ENCODE measurements around the gene NOX5. TPM values are rescaled to one million over a fixed set of nuclear protein-coding genes. Genes with fewer than 3 reads are reported as not detected.
"Not testable (repeated sequence)": the region's sequence is repeated elsewhere in the genome, so short reads cannot be mapped to it uniquely, and the experiment has no call there.

NOX5 gene
- total RNA-seq, 1 donor from 2014 or later = not detected

DNA sequence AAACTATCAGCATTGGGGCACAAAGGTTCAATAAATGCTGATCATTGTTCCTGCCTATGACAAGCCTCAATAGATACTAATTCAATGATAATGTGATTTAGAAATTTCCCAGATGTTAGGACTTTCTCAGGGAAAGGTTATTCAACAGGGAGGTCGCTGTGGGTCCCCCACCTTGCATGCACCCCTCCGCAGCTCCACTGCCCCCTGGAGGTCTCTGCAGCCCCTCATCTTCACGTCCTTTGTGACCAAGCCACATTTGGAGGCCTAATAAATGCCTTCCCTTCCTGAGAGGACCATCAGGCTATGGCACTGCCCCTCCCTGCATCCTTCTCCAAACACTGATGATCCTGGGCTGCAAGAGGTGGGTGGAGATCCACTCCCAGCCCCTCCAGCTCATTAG is 50.2 kb downstream of the NOX5 start:
- no peaks in the 10 kb centered on the region for H3K27me3 Mint-ChIP-seq
- peaks cover 4% of the 10 kb centered on the region for H3K4me1 Mint-ChIP-seq
- intact Hi-C loops (cut with micrococcal nuclease) = no loop called here
- H3K4me3 Mint-ChIP-seq = no peak overlapping the region
- no peaks in the 10 kb centered on the region for H3K9me3 Mint-ChIP-seq
- DNase-seq = no peak
- no peak overlapping the region for H3K27ac Mint-ChIP-seq
- H3K36me3 Mint-ChIP-seq (ENCODE audit: low read depth) = no peaks in the 10 kb centered on the region

DNA sequence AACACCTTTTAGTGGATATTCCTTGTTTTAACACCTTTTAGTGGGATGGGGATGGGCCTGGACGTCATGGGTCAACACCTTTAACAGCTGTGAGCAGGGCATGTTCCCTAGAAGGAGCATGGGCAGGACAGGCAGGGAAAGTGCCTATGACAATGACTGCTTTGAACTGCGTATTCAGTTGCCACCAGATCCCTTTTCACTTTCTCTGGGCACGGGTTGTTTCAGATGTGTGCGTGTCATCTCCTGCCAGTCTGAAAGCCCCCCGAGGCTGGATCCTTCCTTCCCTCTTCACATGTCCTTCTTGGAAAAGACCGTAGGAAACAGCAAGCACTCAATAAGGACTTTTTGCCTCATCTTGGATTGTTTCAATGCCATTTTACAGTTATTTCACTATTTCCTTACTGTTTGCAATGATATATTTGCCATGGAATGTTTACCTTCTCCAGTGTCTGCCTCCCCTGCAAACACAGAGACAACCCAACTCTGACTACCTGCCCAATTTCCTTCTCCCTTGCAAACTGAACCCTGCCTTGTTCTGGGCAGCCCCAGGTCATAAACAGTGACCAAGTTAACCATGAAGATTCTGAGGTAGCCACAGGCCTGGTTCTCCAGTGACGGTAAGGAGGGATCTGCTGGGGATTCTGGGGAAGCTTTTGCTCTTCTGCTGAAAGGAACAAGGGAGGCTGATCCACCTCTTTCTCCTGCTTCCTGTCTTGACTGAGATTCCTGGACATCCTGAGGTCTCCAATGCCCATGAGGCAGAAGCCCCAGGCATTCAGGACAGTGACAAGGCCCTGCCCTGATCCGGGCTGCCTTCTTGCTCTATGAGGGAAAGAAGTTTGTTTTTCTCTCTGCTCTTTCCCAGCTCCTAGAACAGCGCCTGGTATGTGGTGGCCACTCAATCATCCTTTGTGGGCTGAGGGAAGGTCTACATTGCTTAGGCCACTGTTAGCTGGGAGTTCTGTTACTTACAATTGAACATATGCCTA is 51.8 kb downstream of the NOX5 start:
- intact Hi-C loops (cut with micrococcal nuclease) = no loop called here
- no peaks in the 10 kb centered on the region for H3K36me3 Mint-ChIP-seq (ENCODE audit: low read depth)
- H3K27ac Mint-ChIP-seq = no peak overlapping the region
- no peaks in the 10 kb centered on the region for H3K9me3 Mint-ChIP-seq
- peaks cover 6% of the 10 kb centered on the region for H3K27me3 Mint-ChIP-seq
- H3K4me1 Mint-ChIP-seq = no peaks in the 10 kb centered on the region
- DNase-seq = no peak
- no peak overlapping the region for H3K4me3 Mint-ChIP-seq

DNA sequence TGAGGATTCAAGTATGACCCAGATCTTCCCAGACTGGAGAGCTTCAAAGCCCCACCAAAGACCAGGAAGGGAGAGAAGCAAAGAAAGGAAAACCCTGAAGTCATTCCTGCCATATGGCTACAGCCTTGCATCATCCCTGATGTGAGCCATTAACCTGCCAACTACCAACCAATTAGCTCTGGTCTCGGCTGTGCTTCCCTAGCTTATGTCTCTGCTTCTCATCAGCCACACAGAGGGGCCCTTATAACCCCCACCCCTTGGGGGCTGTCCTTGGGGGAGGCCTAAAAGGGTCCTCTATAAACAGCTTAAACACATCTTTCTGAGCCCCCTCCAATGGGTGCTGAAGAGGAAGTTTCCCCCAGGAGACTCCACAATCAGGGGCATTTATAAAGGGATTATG is 52.8 kb downstream of the NOX5 start:
- Mint-ChIP-seq H3K4me1 (no peaks in the 10 kb centered on the region), H3K27me3 (peaks cover 15% of the 10 kb centered on the region), H3K27ac (no peak overlapping the region), H3K4me3 (no peak overlapping the region), H3K9me3 (no peaks in the 10 kb centered on the region), H3K36me3 (ENCODE audit: low read depth) (no peaks in the 10 kb centered on the region)
- intact Hi-C loops (cut with micrococcal nuclease) = no loop called here
- DNase-seq = no peak

DNA sequence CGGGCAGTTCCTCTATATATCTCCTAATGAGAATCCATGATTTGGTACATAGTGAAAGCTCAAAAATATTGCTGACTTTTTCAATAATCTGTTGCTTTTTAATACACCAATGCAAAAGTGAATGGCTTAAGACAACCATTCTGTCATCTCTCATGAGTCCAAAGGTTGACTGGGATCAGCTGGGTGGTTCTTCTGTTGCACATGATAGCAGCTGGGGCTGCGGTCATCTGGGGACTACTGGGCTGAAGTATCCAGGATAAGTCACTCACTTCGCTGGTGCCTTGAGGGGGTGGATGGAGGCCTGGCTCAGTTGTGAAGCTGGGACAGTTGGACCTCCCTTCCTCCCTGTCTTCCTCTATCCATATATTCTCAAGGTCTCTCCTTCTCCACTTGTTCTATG is 53.7 kb downstream of the NOX5 start:
- intact Hi-C loops (cut with micrococcal nuclease) = no loop called here
- no peak overlapping the region for H3K4me3 Mint-ChIP-seq
- DNase-seq = no peak
- H3K27me3 Mint-ChIP-seq = peaks cover 21% of the 10 kb centered on the region
- no peaks in the 10 kb centered on the region for H3K4me1 Mint-ChIP-seq
- no peak overlapping the region for H3K27ac Mint-ChIP-seq
- no peaks in the 10 kb centered on the region for H3K9me3 Mint-ChIP-seq
- no peaks in the 10 kb centered on the region for H3K36me3 Mint-ChIP-seq (ENCODE audit: low read depth)

DNA sequence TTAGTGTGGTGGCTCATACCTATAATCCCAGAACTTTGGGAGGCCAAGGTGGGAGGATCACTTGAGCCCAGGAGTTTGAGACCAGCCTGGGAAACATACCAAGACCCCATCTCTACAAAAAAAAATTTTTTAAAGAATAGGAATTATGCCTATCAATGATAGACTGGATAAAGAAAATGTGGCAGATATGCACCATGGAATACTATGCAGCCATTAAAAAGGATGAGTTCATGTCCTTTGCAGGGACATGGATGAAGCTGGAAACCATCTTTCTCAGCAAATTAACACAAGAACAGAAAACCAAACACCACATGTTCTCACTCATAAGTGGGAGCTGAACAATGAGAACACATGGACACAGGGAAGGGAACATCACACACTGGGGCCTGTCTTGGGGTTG is 54.8 kb downstream of the NOX5 start:
- DNase-seq; intact Hi-C loops (cut with micrococcal nuclease); H3K27ac Mint-ChIP-seq; H3K4me3 Mint-ChIP-seq; H3K9me3 Mint-ChIP-seq; H3K4me1 Mint-ChIP-seq; H3K36me3 Mint-ChIP-seq (ENCODE audit: low read depth): not testable (repeated sequence)
- H3K27me3 Mint-ChIP-seq = peaks cover 29% of the 10 kb centered on the region

DNA sequence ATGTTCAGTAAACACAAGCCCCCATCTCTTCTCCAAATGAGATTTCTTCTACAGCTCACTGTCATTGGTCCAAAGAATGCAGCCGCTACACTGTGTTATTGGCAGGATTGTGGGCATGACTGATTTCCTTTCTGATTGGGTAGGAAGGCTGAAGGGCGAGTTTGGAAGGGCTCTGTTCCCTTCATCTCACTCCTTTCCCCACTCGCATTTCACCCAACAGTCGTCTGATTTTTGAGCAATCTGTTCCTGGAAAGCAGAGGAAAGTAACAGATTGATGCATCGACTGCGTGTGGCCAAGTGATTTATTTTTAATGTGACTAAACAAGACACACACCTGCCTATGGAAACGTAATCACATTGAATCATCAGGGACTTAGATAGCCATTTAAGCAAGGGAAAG is 55.5 kb downstream of the NOX5 start:
- intact Hi-C loops (cut with micrococcal nuclease) = no loop called here
- Mint-ChIP-seq H3K4me3 (no peak overlapping the region), H3K36me3 (ENCODE audit: low read depth) (no peaks in the 10 kb centered on the region), H3K4me1 (peaks cover 4% of the 10 kb centered on the region), H3K27me3 (peaks cover 36% of the 10 kb centered on the region), H3K9me3 (no peaks in the 10 kb centered on the region), H3K27ac (no peak overlapping the region)
- DNase-seq = no peak

DNA sequence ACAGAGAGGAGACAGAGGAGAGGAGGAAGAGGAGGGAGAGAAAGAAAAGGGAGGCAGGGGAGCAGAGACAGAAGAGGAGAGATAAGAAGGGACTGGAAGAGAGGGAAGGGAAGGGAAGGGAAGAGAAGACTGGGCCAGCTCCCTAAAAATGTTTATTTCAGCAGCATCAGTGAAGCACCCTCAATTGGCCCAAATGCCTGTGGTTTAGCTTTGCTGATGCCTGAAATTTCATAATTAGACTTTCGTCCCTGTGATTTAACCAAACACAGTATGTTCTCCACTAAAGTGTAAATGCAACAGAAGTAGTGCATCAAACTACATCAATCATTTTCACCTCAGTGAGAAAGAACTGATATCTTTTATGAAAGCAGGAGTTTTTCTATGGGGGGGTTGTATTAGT is 55.9 kb downstream of the NOX5 start:
- intact Hi-C loops (cut with micrococcal nuclease) = no loop called here
- H3K27ac Mint-ChIP-seq = no peak overlapping the region
- no peaks in the 10 kb centered on the region for H3K9me3 Mint-ChIP-seq
- H3K4me3 Mint-ChIP-seq = no peak overlapping the region
- peaks cover 40% of the 10 kb centered on the region for H3K27me3 Mint-ChIP-seq
- peaks cover 4% of the 10 kb centered on the region for H3K4me1 Mint-ChIP-seq
- H3K36me3 Mint-ChIP-seq (ENCODE audit: low read depth) = no peaks in the 10 kb centered on the region
- DNase-seq = no peak

DNA sequence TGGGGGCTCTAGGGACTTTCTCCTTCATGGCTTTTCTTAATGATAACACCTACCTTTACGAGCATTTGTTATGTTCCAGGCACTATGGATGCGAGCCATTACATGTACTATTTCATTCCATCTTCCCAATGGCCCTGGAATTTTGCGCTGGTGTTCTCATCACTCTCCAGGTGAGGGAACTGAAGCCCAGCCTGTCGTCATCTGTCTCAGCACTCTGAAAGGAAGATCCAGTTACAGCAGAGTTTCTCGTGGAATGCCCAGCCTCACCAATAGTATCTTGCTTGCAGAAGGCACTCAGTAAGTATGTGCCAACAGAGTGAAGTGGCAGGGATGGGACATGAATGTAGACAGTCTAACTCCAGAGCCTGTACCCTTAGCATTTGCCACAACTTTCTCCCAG is 56.8 kb downstream of the NOX5 start:
- H3K9me3 Mint-ChIP-seq = no peaks in the 10 kb centered on the region
- H3K36me3 Mint-ChIP-seq (ENCODE audit: low read depth) = no peaks in the 10 kb centered on the region
- H3K4me1 Mint-ChIP-seq = peaks cover 4% of the 10 kb centered on the region
- H3K27me3 Mint-ChIP-seq = peaks cover 48% of the 10 kb centered on the region
- no peak for DNase-seq
- H3K4me3 Mint-ChIP-seq = no peak overlapping the region
- intact Hi-C loops (cut with micrococcal nuclease) = no loop called here
- H3K27ac Mint-ChIP-seq = no peak overlapping the region

DNA sequence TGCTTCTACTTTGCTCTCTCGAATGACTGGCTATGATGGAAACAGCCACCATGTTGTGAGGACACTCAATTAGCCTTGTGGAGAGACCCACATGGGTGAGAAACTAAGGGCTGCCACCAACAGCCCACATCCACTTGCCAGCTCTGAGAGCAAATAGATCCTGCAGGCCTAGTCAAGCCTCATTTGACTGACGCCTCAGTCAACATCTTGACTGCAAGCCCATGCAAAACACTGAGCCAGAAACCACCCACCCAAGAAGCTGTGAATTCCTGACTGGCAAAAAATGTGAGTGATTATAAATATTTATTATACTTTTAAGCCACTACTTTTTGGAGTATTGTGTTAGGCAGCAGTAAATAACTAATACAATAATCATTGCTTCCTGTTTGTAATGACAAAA is 58.4 kb downstream of the NOX5 start:
- Mint-ChIP-seq H3K36me3 (ENCODE audit: low read depth) (no peaks in the 10 kb centered on the region), H3K27ac (no peak overlapping the region), H3K4me3 (no peak overlapping the region), H3K27me3 (peaks cover 51% of the 10 kb centered on the region), H3K4me1 (peaks cover 4% of the 10 kb centered on the region), H3K9me3 (no peaks in the 10 kb centered on the region)
- intact Hi-C loops (cut with micrococcal nuclease) = no loop called here
- no peak for DNase-seq

DNA sequence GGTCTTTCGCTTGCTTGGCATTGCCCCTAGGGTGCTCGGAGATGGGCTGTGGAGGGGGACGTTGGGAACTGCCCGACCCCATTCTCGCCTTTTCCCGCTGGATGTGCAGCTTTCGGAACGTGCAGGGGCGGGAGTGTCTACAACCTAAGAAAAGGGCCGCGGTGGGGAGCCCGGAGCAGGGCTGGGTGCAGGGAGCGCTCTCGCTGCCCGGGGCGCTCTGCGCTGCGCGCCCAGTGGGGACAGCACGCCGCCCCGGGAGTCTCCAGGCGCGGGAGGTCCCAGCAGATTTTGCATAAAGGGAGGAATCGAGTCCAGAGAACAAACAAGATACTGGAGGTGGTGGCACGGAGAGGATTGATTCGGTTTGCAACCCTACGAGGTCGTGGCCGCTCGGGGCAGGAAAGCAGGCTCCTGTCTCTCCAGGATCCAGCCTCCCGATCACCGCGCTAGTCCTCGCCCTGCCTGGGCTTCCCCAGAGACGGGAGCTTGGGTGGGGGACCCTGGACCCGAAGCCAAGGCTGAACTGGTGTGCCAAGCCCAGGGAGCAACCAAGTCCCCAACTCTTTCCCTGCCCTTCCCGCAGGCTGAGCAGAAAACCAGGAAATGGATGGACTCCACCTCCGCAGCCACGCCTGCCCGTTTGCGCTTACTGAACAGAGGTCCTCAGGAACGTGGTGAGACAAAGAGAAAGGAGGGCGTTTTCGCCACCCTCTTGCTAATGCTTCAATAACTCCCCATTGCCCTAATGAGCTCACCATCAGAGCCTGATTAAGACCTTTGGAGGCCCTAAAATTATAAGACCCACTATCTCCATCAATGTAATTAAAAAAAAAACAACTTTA is 59.7 kb downstream of the NOX5 start:
- Mint-ChIP-seq H3K4me1 (peaks cover 4% of the 10 kb centered on the region), H3K27ac (no peak overlapping the region), H3K9me3 (no peaks in the 10 kb centered on the region), H3K27me3 (peaks cover 54% of the 10 kb centered on the region), H3K36me3 (ENCODE audit: low read depth) (no peaks in the 10 kb centered on the region), H3K4me3 (peak overlapping the region; percentile 28)
- intact Hi-C loops (cut with micrococcal nuclease) = no loop called here
- DNase-seq = no peak

DNA sequence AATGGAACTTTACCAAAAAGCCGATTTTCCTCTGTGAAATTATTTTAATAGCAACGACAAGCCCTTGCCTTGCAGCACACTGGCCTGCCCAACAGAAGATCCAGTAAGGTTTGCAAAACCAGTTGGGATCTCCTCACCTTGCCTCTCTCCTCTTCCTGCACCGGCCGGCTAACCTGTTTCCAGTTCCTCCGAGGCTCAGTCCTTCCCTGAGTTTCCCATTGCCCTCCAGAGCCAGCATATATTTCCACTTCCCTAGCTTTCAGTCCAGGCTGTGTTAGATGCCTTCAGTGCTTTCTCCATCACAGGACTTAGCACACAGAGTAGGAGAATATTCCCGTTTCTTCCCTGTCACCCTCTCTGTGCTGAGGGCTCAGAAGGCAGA is 60.3 kb downstream of the NOX5 start:
- H3K27me3 Mint-ChIP-seq = peaks cover 60% of the 10 kb centered on the region
- peaks cover 4% of the 10 kb centered on the region for H3K4me1 Mint-ChIP-seq
- intact Hi-C loops (cut with micrococcal nuclease) = no loop called here
- DNase-seq = no peak
- H3K4me3 Mint-ChIP-seq = no peak overlapping the region
- H3K36me3 Mint-ChIP-seq (ENCODE audit: low read depth) = no peaks in the 10 kb centered on the region
- no peaks in the 10 kb centered on the region for H3K9me3 Mint-ChIP-seq
- no peak overlapping the region for H3K27ac Mint-ChIP-seq

DNA sequence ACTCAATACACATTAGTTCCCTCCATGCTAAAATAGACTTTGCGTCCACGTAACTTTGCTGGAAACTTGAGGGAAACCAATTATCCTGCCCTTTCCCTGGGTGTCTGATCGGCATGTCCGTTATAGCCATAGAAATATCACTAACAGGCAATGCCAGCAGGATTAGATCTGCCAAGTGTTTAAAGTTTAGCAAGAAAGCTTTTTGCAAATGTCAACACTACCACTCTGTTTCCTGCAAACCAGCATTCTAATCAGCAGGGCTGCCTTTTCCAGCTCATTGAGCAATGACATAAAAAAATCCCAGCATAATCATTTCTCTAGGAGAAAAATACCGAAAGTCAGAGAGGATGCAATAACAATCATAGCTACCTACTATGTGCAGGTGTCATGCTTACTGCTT is 60.9 kb downstream of the NOX5 start:
- no peaks in the 10 kb centered on the region for H3K9me3 Mint-ChIP-seq
- no peak overlapping the region for H3K27ac Mint-ChIP-seq
- H3K27me3 Mint-ChIP-seq = peaks cover 61% of the 10 kb centered on the region
- no peaks in the 10 kb centered on the region for H3K36me3 Mint-ChIP-seq (ENCODE audit: low read depth)
- intact Hi-C loops (cut with micrococcal nuclease) = no loop called here
- H3K4me3 Mint-ChIP-seq = no peak overlapping the region
- peaks cover 4% of the 10 kb centered on the region for H3K4me1 Mint-ChIP-seq
- no peak for DNase-seq

DNA sequence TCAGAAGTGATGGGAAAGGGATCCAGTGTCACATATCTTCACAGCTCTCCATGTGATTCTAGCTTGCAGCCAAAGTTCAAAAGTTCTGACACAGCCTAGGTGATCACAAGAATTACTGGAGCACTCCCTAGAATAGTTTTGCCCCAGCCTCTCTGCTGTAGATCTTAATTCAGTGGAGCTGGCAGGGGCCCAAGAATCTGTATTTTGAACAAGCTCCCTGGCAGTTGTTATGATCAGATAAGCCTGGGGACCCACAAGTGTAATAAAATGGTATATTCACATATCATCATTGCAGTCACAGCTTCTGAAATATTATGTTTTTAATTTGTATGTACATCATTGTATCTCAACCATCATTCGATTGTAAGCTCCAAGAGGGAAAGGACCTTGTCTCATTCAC is 62.3 kb downstream of the NOX5 start:
- DNase-seq = no peak
- Mint-ChIP-seq H3K4me3 (no peak overlapping the region), H3K4me1 (peaks cover 4% of the 10 kb centered on the region), H3K27me3 (peaks cover 61% of the 10 kb centered on the region), H3K27ac (no peak overlapping the region), H3K9me3 (no peaks in the 10 kb centered on the region), H3K36me3 (ENCODE audit: low read depth) (no peaks in the 10 kb centered on the region)
- intact Hi-C loops (cut with micrococcal nuclease) = no loop called here

DNA sequence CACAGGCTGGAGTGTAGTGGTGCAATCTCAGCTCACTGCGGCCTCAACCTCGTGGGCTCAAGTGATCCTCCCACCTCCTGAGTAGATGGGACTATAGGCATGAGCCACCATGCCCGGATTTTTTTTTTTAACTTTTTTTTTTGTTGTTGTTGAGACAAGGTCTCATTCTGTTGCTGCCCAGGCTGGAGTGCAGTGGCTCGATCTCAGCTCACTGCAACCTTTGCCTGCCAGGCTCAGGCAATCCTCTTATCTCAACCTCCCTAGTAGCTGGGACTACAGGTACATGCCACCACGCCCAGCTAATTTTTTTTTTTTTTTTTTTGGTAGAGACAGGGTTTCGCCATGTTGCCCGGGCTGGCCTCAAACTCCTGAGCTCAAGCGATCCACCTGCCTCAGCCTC is 64.1 kb downstream of the NOX5 start:
- Mint-ChIP-seq H3K27me3 (peaks cover 49% of the 10 kb centered on the region), H3K9me3 (no peaks in the 10 kb centered on the region), H3K4me3 (no peak overlapping the region), H3K36me3 (ENCODE audit: low read depth) (no peaks in the 10 kb centered on the region), H3K27ac (no peak overlapping the region), H3K4me1 (peaks cover under 1% of the 10 kb centered on the region)
- intact Hi-C loops (cut with micrococcal nuclease) = no loop called here
- no peak for DNase-seq

Data from activated CD4-positive, alpha-beta T cell treated with anti-CD3 and anti-CD28 coated beads, Interleukin-2, amount 10 ng/mL, durations not matched to agents 24 days and 14 days (primary cell).